BE2C (cell line): Measurements from ENCODE around the gene RNF144A.

ENCODE experiments used
- DNase-seq: peaks from one replicate; pipeline ENCODE4 v3.0.0-alpha.2; 2020
- H3K27me3 ChIP-seq: fragments of 250-450 bp; sonication (Bioruptor Pico); 2 replicates; pipeline ENCODE4 v1.5.1; 2020; ENCODE audit warnings: mild to moderate bottlenecking
- H3K36me3 ChIP-seq: fragments of 250-450 bp; sonication (Bioruptor Pico); 2 replicates; pipeline ENCODE4 v1.5.1; 2020; ENCODE audit warnings: mild to moderate bottlenecking
- H3K4me1 ChIP-seq: fragments of 250-450 bp; sonication (Bioruptor Pico); 2 replicates; pipeline ENCODE4 v1.5.1; 2020
- H3K4me3 ChIP-seq: 2 replicates; pipeline ENCODE4 v1.5.1; 2011; ENCODE audit warnings: low read depth, low read length
- H3K9me3 ChIP-seq: fragments of 250-450 bp; sonication (Bioruptor Pico); 2 replicates; pipeline ENCODE4 v1.5.1; 2020
- TF ChIP-seq, protein P1 (sequence below): IDR thresholded peaks from 2 replicates; pipeline ENCODE4 v1.5.1; 2012; ENCODE audit warnings: mild to moderate bottlenecking, low read depth, low read length

RNF144A gene

DNA sequence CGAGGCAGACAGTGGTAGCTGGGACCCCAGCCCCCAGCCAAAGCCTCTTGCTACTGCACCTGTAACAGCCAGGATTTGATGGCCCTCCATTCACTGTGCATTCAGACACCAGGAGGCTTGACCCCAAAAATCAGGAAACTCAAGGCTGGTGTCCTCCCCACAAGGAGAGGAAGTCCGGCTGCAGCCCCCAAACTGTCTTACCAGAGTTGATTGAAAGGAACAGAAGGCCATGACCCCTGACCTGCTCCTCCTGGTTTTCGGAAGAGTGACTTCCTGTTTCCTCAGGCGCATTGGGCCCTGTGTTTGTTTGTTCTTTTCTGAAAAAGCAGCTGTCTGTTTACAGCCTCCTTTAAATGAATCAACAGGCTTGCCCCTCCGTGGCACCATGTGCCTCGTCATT lies 111.6 kb downstream of the RNF144A start:
- TF ChIP-seq, protein P1, sequence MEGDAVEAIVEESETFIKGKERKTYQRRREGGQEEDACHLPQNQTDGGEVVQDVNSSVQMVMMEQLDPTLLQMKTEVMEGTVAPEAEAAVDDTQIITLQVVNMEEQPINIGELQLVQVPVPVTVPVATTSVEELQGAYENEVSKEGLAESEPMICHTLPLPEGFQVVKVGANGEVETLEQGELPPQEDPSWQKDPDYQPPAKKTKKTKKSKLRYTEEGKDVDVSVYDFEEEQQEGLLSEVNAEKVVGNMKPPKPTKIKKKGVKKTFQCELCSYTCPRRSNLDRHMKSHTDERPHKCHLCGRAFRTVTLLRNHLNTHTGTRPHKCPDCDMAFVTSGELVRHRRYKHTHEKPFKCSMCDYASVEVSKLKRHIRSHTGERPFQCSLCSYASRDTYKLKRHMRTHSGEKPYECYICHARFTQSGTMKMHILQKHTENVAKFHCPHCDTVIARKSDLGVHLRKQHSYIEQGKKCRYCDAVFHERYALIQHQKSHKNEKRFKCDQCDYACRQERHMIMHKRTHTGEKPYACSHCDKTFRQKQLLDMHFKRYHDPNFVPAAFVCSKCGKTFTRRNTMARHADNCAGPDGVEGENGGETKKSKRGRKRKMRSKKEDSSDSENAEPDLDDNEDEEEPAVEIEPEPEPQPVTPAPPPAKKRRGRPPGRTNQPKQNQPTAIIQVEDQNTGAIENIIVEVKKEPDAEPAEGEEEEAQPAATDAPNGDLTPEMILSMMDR, result no peak
- no peak overlapping the region for H3K4me3 ChIP-seq
- no peak for DNase-seq
- H3K36me3 ChIP-seq, result peaks cover 57% of the 10 kb centered on the region
- no peaks in the 10 kb centered on the region for H3K27me3 ChIP-seq
- peaks cover 29% of the 10 kb centered on the region for H3K4me1 ChIP-seq
- no peaks in the 10 kb centered on the region for H3K9me3 ChIP-seq

- H3K9me3 ChIP-seq, result no peaks in the 10 kb centered on the region
- no peak for DNase-seq
- TF ChIP-seq, protein P1, result no peak
- no peaks in the 10 kb centered on the region for H3K27me3 ChIP-seq
- peaks cover 29% of the 10 kb centered on the region for H3K4me1 ChIP-seq
- H3K36me3 ChIP-seq, result peaks cover 53% of the 10 kb centered on the region
- H3K4me3 ChIP-seq, result no peak overlapping the region
Observed at GRCh38 chr2:7029291-7030059, 112.3 kb downstream of the RNF144A start.

DNA sequence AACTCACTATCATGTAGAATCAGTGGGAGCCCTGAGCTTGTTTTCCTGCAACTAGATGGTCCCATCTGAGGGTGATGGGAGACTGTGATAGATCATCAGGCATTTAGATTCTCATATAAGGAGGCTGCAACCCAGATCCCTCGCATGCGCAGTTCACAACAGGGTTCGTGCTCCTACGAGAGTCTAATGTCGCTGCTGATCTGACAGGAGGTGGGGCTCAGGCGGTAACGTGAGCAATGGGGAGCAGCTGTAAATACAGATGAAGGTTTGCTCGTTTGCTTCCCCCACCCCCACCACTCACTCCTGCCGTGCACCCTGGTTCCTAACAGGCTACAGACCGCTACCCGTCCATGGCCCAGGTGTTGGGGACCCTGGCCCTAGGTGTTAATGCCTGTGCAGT lies 113.6 kb downstream of the RNF144A start:
- H3K9me3 ChIP-seq, result no peaks in the 10 kb centered on the region
- H3K36me3 ChIP-seq, result peaks cover 42% of the 10 kb centered on the region
- no peak overlapping the region for H3K4me3 ChIP-seq
- H3K27me3 ChIP-seq, result no peaks in the 10 kb centered on the region
- peaks cover 27% of the 10 kb centered on the region for H3K4me1 ChIP-seq
- no peak for DNase-seq
- TF ChIP-seq, protein P1, result no peak

- TF ChIP-seq, protein P1, result no peak
- H3K27me3 ChIP-seq, result no peaks in the 10 kb centered on the region
- peaks cover 20% of the 10 kb centered on the region for H3K4me1 ChIP-seq
- no peak for DNase-seq
- H3K4me3 ChIP-seq, result no peak overlapping the region
- peaks cover 37% of the 10 kb centered on the region for H3K36me3 ChIP-seq
- no peaks in the 10 kb centered on the region for H3K9me3 ChIP-seq
Observed at GRCh38 chr2:7031547-7032245, 114.5 kb downstream of the RNF144A start.

GRCh38 chr2:7032371-7032770 lies 115.2 kb downstream of the RNF144A start:
- no peaks in the 10 kb centered on the region for H3K9me3 ChIP-seq
- no peak for DNase-seq
- TF ChIP-seq, protein P1, result no peak
- no peak overlapping the region for H3K4me3 ChIP-seq
- H3K36me3 ChIP-seq, result peaks cover 35% of the 10 kb centered on the region
- H3K27me3 ChIP-seq, result no peaks in the 10 kb centered on the region
- peaks cover 14% of the 10 kb centered on the region for H3K4me1 ChIP-seq
